IMR-90 (cell line): Measurements from ENCODE around the gene VWA8.

Experiments
- MAFK ChIP-seq: IDR thresholded peaks from 2 replicates; pipeline ENCODE4 v1.6.1; 2012; ENCODE audit warnings: low read depth, low read length, improper control_type of control experiment
- MAZ ChIP-seq: IDR thresholded peaks from 2 replicates; pipeline ENCODE4 v1.6.1; 2012; ENCODE audit warnings: low read depth, mild to moderate bottlenecking, low read length, improper control_type of control experiment, moderate library complexity, borderline replicate concordance
- POLR2A ChIP-seq: IDR thresholded peaks from 2 replicates; pipeline ENCODE4 v1.6.1; 2012; ENCODE audit warnings: mild to moderate bottlenecking, low read depth, low read length
- RAD21 ChIP-seq: IDR thresholded peaks from 2 replicates; pipeline ENCODE4 v1.6.1; 2012; ENCODE audit warnings: low read length, improper control_type of control experiment
- RFX5 ChIP-seq: IDR thresholded peaks from 2 replicates; pipeline ENCODE4 v1.8.0; 2012; ENCODE audit warnings: low read depth, mild to moderate bottlenecking, low read length, moderate library complexity
- TF ChIP-seq, protein P1 (sequence below): conservative IDR thresholded peaks from 2 replicates; pipeline ENCODE4 v1.5.1; 2012; ENCODE audit warnings: mild to moderate bottlenecking, low read depth, low read length, improper control_type of control experiment
- TF ChIP-seq, protein P2 (sequence below): fragments of 150-350 bp; IDR thresholded peaks from 2 replicates; pipeline ENCODE4 v1.6.1; 2017; ENCODE audit warnings: mild to moderate bottlenecking, antibody characterized with exemption, low read length, low read depth

- TF ChIP-seq, protein P1, sequence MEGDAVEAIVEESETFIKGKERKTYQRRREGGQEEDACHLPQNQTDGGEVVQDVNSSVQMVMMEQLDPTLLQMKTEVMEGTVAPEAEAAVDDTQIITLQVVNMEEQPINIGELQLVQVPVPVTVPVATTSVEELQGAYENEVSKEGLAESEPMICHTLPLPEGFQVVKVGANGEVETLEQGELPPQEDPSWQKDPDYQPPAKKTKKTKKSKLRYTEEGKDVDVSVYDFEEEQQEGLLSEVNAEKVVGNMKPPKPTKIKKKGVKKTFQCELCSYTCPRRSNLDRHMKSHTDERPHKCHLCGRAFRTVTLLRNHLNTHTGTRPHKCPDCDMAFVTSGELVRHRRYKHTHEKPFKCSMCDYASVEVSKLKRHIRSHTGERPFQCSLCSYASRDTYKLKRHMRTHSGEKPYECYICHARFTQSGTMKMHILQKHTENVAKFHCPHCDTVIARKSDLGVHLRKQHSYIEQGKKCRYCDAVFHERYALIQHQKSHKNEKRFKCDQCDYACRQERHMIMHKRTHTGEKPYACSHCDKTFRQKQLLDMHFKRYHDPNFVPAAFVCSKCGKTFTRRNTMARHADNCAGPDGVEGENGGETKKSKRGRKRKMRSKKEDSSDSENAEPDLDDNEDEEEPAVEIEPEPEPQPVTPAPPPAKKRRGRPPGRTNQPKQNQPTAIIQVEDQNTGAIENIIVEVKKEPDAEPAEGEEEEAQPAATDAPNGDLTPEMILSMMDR, result no peak
- TF ChIP-seq, protein P2, sequence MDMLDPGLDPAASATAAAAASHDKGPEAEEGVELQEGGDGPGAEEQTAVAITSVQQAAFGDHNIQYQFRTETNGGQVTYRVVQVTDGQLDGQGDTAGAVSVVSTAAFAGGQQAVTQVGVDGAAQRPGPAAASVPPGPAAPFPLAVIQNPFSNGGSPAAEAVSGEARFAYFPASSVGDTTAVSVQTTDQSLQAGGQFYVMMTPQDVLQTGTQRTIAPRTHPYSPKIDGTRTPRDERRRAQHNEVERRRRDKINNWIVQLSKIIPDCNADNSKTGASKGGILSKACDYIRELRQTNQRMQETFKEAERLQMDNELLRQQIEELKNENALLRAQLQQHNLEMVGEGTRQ, result no peak
- TF ChIP-seq POLR2A (no peak), MAFK (no peak), MAZ (no peak), RFX5 (no peak), RAD21 (no peak)
Measured at GRCh38 chr13:41751734-41752445, 209.0 kb downstream of the VWA8 start.
